ENCODE data around the gene RPTOR. TPM values are rescaled to one million over a fixed set of nuclear protein-coding genes. Genes with fewer than 3 reads are reported as not detected.

RPTOR gene
- total and polyA plus RNA-seq, 10 of the 15 experiments (the other 5 are each of a cell fraction or from before 2014, with no cell fraction given): 0.18 to 32.1 (median 7.8) TPM

DNA sequence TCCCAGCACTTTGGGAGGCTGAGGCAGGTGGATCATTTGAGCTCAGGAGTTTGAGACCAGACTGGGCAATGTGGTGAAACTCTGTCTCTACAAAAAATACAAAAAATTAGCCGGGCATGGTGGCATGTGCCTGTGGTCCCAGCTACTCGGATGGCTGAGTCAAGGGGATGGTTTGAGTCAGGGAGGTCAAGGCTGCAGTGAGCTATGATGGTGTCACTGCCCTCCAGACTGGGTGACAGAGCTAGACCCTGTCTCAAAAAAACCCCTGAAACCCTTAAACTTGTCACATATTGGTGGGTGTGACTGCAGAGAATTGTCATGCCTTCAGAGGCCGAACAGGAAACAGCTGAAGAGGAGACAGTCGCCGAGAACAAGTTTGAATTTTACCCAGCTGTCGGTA is 13.4 kb downstream of the RPTOR start:
- H3K4me2 ChIP-seq (ENCODE audit: control insufficient read depth, insufficient read depth): no peak overlapping the region
- peaks cover 8% of the 10 kb centered on the region for H3K79me2 ChIP-seq (ENCODE audit: control insufficient read depth, insufficient read depth, low read length)
- peaks cover 5 to 7% of the 10 kb centered on the region in 2 experiments; a peak in 3 of 4 replicates for H3K36me3 ChIP-seq (ENCODE audit: control insufficient read depth in 2 of 2, insufficient read depth in 2 of 2, low read length in 1 of 2)
- TF ChIP-seq, protein P1, sequence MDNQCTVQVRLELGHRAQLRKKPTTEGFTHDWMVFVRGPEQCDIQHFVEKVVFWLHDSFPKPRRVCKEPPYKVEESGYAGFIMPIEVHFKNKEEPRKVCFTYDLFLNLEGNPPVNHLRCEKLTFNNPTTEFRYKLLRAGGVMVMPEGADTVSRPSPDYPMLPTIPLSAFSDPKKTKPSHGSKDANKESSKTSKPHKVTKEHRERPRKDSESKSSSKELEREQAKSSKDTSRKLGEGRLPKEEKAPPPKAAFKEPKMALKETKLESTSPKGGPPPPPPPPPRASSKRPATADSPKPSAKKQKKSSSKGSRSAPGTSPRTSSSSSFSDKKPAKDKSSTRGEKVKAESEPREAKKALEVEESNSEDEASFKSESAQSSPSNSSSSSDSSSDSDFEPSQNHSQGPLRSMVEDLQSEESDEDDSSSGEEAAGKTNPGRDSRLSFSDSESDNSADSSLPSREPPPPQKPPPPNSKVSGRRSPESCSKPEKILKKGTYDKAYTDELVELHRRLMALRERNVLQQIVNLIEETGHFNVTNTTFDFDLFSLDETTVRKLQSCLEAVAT (IDR thresholded peaks at IDR 0.05): no peak
- TF ChIP-seq, protein P2, sequence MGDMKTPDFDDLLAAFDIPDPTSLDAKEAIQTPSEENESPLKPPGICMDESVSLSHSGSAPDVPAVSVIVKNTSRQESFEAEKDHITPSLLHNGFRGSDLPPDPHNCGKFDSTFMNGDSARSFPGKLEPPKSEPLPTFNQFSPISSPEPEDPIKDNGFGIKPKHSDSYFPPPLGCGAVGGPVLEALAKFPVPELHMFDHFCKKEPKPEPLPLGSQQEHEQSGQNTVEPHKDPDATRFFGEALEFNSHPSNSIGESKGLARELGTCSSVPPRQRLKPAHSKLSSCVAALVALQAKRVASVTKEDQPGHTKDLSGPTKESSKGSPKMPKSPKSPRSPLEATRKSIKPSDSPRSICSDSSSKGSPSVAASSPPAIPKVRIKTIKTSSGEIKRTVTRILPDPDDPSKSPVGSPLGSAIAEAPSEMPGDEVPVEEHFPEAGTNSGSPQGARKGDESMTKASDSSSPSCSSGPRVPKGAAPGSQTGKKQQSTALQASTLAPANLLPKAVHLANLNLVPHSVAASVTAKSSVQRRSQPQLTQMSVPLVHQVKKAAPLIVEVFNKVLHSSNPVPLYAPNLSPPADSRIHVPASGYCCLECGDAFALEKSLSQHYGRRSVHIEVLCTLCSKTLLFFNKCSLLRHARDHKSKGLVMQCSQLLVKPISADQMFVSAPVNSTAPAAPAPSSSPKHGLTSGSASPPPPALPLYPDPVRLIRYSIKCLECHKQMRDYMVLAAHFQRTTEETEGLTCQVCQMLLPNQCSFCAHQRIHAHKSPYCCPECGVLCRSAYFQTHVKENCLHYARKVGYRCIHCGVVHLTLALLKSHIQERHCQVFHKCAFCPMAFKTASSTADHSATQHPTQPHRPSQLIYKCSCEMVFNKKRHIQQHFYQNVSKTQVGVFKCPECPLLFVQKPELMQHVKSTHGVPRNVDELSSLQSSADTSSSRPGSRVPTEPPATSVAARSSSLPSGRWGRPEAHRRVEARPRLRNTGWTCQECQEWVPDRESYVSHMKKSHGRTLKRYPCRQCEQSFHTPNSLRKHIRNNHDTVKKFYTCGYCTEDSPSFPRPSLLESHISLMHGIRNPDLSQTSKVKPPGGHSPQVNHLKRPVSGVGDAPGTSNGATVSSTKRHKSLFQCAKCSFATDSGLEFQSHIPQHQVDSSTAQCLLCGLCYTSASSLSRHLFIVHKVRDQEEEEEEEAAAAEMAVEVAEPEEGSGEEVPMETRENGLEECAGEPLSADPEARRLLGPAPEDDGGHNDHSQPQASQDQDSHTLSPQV (IDR thresholded peaks at IDR 0.05): no peak
- no peak for TF ChIP-seq ATF2 (IDR thresholded peaks at IDR 0.05; ENCODE audit: low read length)
- TF ChIP-seq, protein P3, sequence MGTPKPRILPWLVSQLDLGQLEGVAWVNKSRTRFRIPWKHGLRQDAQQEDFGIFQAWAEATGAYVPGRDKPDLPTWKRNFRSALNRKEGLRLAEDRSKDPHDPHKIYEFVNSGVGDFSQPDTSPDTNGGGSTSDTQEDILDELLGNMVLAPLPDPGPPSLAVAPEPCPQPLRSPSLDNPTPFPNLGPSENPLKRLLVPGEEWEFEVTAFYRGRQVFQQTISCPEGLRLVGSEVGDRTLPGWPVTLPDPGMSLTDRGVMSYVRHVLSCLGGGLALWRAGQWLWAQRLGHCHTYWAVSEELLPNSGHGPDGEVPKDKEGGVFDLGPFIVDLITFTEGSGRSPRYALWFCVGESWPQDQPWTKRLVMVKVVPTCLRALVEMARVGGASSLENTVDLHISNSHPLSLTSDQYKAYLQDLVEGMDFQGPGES (IDR thresholded peaks at IDR 0.05): no peak
- TF ChIP-seq, protein P4, sequence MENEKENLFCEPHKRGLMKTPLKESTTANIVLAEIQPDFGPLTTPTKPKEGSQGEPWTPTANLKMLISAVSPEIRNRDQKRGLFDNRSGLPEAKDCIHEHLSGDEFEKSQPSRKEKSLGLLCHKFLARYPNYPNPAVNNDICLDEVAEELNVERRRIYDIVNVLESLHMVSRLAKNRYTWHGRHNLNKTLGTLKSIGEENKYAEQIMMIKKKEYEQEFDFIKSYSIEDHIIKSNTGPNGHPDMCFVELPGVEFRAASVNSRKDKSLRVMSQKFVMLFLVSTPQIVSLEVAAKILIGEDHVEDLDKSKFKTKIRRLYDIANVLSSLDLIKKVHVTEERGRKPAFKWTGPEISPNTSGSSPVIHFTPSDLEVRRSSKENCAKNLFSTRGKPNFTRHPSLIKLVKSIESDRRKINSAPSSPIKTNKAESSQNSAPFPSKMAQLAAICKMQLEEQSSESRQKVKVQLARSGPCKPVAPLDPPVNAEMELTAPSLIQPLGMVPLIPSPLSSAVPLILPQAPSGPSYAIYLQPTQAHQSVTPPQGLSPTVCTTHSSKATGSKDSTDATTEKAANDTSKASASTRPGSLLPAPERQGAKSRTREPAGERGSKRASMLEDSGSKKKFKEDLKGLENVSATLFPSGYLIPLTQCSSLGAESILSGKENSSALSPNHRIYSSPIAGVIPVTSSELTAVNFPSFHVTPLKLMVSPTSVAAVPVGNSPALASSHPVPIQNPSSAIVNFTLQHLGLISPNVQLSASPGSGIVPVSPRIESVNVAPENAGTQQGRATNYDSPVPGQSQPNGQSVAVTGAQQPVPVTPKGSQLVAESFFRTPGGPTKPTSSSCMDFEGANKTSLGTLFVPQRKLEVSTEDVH (IDR thresholded peaks at IDR 0.05; ENCODE audit: low read depth, partially characterized antibody): no peak
- no peak for TF ChIP-seq KLF5 (IDR thresholded peaks at IDR 0.05; ENCODE audit: partially characterized antibody)
- no peak for TF ChIP-seq SMC3 (IDR thresholded peaks at IDR 0.05; ENCODE audit: borderline replicate concordance, low read length)
- TF ChIP-seq, protein P5, sequence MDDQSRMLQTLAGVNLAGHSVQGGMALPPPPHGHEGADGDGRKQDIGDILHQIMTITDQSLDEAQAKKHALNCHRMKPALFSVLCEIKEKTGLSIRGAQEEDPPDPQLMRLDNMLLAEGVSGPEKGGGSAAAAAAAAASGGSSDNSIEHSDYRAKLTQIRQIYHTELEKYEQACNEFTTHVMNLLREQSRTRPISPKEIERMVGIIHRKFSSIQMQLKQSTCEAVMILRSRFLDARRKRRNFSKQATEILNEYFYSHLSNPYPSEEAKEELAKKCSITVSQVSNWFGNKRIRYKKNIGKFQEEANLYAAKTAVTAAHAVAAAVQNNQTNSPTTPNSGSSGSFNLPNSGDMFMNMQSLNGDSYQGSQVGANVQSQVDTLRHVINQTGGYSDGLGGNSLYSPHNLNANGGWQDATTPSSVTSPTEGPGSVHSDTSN (IDR thresholded peaks at IDR 0.05; ENCODE audit: insufficient replicate concordance, low read depth, low read length): no peak
- TF ChIP-seq YBX1 (IDR thresholded peaks at IDR 0.05): no peak
- TF ChIP-seq ESRRA (IDR thresholded peaks at IDR 0.05; ENCODE audit: low read length): no peak
- no peak overlapping the region for H3K4me3 ChIP-seq
- POLR2A ChIA-PET: interaction anchor here (1.0 kb wide), 1 partner anchor 9 kb away, joined by 6 read pairs; no protein-coding TSS in a partner anchor
- H4K20me1 ChIP-seq (ENCODE audit: control insufficient read depth, insufficient read depth): no peaks in the 10 kb centered on the region; the same call in 1 of the 2 replicates
- FAIRE-seq (no peak), ATAC-seq (no peak), DNase-seq (ENCODE audit: low read depth, low spot score) (no peak)
- intact Hi-C loops (cut with micrococcal nuclease; ENCODE audit: unreplicated experiment) (no loop called here), in situ Hi-C loops (cut with MboI) (no loop called here)
- 10% methylated on average over 6 of the region's 6 CpGs for WGBS (ENCODE audit: insufficient coverage, insufficient replicate concordance, low lambda C conversion rate, missing lambda C conversion rate)
- CTCF ChIA-PET: interaction anchor here (1.4 kb wide), 1 partner anchor 18 kb away, joined by 6 read pairs; no protein-coding TSS in a partner anchor
- BruUV-seq (replicated peaks): no TSS peak
- H3K9me3 ChIP-seq (replicated peaks; ENCODE audit: control insufficient read depth, insufficient read depth, low read length): no peaks in the 10 kb centered on the region
- RAD21 ChIA-PET (ENCODE audit: unreplicated experiment): no interaction called here
- SMC1A ChIA-PET (ENCODE audit: uncharacterized antibody, unreplicated experiment): no interaction called here
- peaks cover under 1% of the 10 kb centered on the region for H3K4me1 ChIP-seq (ENCODE audit: control insufficient read depth, insufficient read depth, low read length)
- no peak overlapping the region for H3K27ac ChIP-seq (ENCODE audit: control insufficient read depth, insufficient read depth)
- H3K9ac ChIP-seq (ENCODE audit: control insufficient read depth, insufficient read depth, low read length): no peak overlapping the region
- no peaks in the 10 kb centered on the region for H3K27me3 ChIP-seq (replicated peaks in 1 of 2; ENCODE audit: control insufficient read depth in 2 of 2, insufficient read depth in 2 of 2, low read length in 1 of 2)
- no peak overlapping the region for H2AFZ ChIP-seq (ENCODE audit: control insufficient read depth, low read depth, low read length)
